Amniotic epithelial cell (primary cell): Measurements from ENCODE around the gene SNX21.
"Not testable (repeated sequence)": the region's sequence is repeated elsewhere in the genome, so short reads cannot be mapped to it uniquely, and the experiment has no call there.

Source experiments
- DNase-seq: peaks from one replicate; pipeline ENCODE4 v3.0.0-alpha.2; 2010; ENCODE audit warnings: low read depth

The SNX21 gene

GRCh38 chr20:45850238-45850637 lies 16.6 kb downstream of the SNX21 start:
- no peak for DNase-seq

GRCh38 chr20:45850926-45851325 lies 17.3 kb downstream of the SNX21 start:
- DNase-seq = no peak

- no peak for DNase-seq
These were observed 17.9 kb downstream of the SNX21 start for GRCh38 chr20:45851501-45851900.

- DNase-seq = no peak
These were observed 18.7 kb downstream of the SNX21 start for GRCh38 chr20:45852326-45852725.

GRCh38 chr20:45853484-45853883 lies 19.9 kb downstream of the SNX21 start:
- DNase-seq = no peak

- DNase-seq = peak; percentile 100
These were observed 23.7 kb downstream of the SNX21 start, which contains the start of the genes ACOT8 and ZSWIM3 for GRCh38 chr20:45857114-45857881. ACOT8 (minus strand) TSS chr20:45857392; CDS start chr20:45857315, 77 bp downstream. ZSWIM3 (plus strand) TSS chr20:45857614; CDS start chr20:45857826, 212 bp downstream.

GRCh38 chr20:45857882-45858216 lies 24.2 kb downstream of the SNX21 start:
- DNase-seq = no peak

GRCh38 chr20:45859916-45860315 lies 26.3 kb downstream of the SNX21 start:
- DNase-seq = no peak

GRCh38 chr20:45860560-45861220 lies 27.1 kb downstream of the SNX21 start:
- DNase-seq = peak; percentile 60

- peak; percentile 33 for DNase-seq
These were observed 27.8 kb downstream of the SNX21 start for GRCh38 chr20:45861221-45862075.

- peak; percentile 67 for DNase-seq
These were observed 30.2 kb downstream of the SNX21 start for GRCh38 chr20:45863543-45864470.

- no peak for DNase-seq
These were observed 32.9 kb downstream of the SNX21 start for GRCh38 chr20:45866454-45866853.

GRCh38 chr20:45867136-45867818 lies 33.7 kb downstream of the SNX21 start:
- DNase-seq = peak; percentile 73

GRCh38 chr20:45867819-45868176 lies 34.2 kb downstream of the SNX21 start:
- peak; percentile 78 for DNase-seq

GRCh38 chr20:45872626-45873025 lies 39.0 kb downstream of the SNX21 start:
- no peak for DNase-seq

- DNase-seq = peak; percentile 21
These were observed 40.0 kb downstream of the SNX21 start for GRCh38 chr20:45873409-45874103.

- DNase-seq = not testable (repeated sequence)
These were observed 40.5 kb downstream of the SNX21 start for GRCh38 chr20:45874104-45874481.

- DNase-seq = no peak
These were observed 41.0 kb downstream of the SNX21 start for GRCh38 chr20:45874576-45874975.

GRCh38 chr20:45878076-45878761 lies 44.6 kb downstream of the SNX21 start:
- no peak for DNase-seq
